ENCODE results near the gene DLG4. TPM values are rescaled to one million over a fixed set of nuclear protein-coding genes. Genes with fewer than 3 reads are reported as not detected.

Gene DLG4
- 194 TPM for total RNA-seq

DNA sequence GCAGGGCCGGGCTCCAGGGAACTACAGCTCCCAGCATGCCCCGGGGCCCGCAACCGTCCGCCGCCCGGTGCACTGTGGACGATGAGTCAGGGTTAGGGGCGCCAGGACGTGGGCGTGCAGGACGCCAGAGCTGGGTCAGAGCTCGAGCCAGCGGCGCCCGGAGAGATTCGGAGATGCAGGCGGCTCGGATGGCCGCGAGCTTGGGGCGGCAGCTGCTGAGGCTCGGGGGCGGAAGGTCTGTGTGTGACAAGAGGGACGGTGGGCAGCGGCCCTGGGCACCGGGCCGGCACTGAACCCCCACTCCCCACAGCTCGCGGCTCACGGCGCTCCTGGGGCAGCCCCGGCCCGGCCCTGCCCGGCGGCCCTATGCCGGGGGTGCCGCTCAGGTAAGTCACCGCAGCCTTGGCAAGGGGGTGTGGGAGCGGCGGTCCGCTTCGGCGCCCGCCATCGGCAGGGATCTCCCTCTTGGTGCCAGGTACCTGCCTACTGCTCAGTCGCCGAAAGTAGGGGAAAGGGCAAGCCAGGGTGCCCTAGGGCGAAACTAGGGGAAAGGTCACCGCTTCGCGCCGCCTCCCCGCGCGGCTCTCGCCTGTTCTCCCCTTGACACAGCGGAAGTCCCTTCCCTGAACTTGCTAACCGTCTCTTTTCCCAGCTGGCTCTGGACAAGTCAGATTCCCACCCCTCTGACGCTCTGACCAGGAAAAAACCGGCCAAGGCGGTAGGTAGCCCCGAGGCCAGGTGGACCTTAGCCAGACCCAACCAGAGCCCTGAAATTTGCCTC is at the start of gene DLG4, which contains the start of gene ACADVL:
Gene DLG4, minus strand, starts transcription at position 25 of the 781 bp plus-strand sequence.
Gene ACADVL, plus strand, starts transcription at position 127 of the 781 bp plus-strand sequence. Its CDS starts 47 bp downstream, at position 174.

DNA sequence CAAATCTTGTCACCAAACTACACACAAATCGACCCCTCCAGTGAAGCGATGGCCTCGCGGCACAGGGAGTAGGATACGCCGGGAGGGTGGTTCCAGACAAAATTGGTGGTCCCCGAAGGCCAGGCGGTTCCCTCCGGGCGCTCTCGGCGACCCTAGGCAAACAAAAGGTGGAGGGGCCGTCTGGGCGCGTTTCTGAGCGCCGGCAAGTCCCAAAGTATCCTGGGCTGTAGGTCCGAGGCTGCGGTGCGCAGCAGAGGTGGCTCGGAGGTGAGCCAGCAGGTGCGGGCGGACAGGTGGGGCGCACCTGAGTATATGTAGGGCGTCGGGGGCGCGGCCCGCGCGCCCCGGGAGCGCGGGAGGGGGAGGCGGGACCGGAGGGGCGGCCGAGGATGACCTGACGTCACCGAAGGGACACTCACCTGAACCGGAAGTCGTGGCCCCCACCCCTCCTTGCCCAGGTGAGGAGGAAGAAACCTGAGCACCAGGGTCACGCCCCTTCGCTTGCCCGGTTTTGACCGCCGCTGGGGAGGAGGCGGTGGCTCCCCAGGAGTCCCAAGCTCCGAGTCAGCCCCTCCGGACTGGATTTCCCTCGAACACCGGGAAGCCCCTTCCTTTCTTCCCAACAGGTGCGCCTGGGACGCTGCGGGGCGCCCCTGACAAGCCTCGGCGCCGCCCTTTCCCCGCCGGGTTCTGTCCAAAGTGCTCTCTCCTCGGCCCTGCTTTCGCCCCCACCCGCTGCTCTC is 42.7 kb upstream of the DLG4 start, which contains the start of gene CLDN7:
Gene CLDN7, minus strand, starts transcription at position 287 of the 743 bp plus-strand sequence. CDS start 435 bp downstream, outside the sequence.

DNA sequence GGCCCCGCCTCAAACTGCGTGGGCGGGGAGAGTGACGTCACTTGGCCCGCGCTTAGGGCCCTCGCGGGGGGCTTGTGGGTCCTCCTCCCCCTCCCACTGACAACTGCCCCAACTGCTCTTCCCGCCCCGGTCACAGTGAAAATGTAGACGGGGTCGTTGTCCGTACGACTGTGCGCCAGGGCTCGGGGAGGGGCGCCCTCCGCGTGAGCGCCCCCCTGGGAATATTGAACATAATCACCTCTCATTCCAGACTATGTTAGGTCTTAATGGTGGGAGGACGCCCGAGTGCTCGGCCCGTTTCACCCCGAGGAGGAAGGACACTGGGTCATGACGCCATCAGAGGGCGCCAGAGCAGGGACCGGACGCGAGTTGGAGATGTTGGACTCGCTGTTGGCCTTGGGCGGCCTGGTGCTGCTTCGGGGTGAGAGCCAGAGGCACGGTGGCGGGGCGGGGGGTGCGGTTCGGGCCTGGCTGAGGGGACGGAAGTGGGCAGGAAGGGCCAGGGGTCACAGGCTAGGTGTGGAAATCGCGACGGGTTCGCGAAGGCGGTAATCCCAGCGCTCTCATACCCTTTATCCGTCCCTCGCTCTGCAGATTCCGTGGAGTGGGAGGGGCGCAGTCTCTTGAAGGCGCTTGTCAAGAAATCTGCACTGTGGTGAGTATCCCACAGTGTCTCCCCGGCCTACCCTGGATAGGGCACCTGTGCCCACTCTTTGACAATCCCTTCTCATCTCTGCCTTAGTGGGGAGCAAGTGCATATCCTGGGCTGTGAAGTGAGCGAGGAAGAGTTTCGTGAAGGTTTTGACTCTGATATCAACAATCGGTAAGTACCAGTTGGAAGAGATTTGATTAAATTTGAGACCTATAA is 32.8 kb upstream of the DLG4 start, which contains the start of gene ELP5:
Gene ELP5, plus strand, starts transcription at position 40 of the 868 bp plus-strand sequence. Its CDS starts 336 bp downstream, at position 376.

DNA sequence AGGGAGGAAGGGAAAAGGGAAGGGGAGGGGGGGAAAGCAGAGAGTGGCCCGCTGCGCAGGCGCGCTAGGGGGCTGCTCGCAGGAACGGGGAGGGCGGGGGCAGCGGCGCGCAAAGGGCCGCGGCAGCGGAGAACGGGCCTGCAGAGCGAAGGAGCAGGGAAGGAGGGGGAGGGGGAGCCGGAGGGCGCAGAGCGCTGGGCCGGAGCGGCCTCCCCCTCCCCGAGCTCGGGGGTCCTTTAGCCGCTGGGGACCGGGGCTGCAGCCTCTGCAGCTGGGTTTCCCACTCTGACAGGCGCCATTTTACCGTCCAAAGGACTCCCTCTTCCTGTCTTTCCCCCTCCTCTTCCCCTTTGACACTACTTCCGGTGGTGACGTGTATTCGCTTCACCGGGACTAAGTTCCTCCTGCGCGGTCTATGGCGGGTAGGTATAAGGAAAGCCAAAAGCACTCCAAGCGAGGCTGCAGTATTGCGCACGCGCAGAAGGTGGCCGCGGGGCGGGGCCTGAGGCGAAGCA is 32.1 kb upstream of the DLG4 start, which contains the start of gene CTDNEP1:
Gene CTDNEP1, minus strand, starts transcription at position 74 of the 515 bp plus-strand sequence. CDS start 438 bp downstream, outside the sequence.

DNA sequence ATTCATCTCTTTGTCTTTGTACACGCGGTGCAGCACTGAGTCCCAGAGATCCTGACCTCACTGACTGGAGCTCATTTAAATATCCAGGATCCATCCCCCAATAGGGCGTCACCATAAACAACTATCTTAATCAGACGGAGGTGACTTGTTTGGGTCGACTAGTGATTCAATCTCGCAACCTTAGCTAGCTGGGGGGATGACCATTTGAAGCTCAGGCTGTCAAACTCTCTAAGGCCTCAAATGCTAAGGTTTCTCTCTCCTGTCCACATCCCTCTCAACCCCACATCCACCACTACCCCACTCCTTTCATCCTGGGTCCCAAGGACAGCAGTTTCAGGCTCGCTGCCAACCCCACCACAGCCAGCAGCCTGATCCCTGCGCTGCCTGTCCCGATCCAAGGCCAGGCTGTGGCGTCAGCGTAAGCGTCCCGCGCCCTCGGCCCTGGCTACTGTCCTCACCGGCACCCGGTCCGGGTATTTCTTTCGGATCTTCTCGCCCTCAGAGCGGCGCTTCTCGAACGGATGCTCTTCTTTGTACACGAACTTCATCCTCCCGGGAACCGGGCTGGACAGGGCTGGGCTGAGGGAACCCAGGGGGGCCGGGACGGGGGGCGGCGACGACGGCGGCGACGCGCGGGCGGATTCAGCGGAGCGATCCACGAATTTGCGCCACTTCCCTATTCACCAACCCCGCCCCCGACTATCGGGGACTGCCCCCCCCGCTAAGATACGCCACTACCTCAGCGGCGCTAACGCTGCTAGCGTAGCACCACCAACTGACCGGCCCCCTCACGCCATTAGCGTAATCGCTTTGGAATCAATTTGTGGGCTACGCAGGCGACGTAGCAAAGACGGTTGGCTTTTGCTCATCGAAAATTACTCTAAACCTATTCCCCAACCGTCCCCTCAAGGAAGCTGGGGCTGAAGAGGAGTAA is 22.4 kb upstream of the DLG4 start, which contains the start of gene GABARAP:
Gene GABARAP, minus strand, starts transcription at position 667 of the 934 bp plus-strand sequence. Its CDS starts 119 bp downstream, at position 548.

DNA sequence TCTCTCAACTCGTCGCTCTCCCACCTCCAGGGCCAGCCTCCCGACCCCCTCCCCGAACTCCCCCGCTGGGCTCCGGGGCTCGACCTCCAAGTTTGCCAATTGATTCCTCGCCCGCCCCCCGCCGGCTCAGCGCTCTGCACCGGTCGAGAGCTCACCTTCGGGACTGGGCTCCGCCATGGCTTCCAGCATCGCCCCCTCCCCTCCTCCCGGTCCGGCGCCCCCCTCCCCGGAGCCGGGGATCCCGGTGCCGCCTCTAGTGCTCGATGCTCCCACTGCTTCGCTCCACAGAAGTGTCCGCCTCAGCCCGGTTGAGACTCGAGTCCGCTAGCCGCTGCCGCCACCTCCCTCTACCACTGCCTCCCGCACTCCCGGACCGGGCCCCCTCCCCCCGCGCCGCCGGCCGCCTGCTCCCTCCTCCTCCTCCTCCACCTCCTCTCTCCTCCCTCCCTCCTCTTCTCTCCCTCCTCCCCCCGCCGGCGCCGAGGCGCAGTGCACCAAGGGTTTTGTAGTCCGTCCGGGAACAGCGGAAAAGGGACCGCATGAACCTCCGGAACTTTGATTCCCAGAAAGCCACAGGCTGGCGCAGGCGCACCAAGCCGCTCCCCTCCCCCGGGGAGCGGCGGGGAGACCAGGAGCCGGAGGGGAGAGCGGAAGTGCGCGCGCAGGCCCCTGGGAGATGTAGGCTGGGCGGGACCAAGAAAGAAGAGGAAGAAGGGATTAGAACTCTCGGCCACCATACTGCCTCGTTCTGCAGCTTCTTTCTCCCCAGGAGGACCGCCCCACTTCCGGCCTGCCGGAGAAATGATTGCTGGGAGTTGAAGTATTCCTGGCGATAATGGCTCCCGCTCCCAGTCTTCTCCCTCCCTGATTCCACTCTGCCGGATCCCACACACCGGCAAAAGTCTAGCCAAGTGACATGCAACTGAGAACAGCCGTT is 19.7 kb upstream of the DLG4 start, which contains the start of gene PHF23:
Gene PHF23, minus strand, starts transcription at position 367 of the 937 bp plus-strand sequence. Its CDS starts 178 bp downstream, at position 189.

DNA sequence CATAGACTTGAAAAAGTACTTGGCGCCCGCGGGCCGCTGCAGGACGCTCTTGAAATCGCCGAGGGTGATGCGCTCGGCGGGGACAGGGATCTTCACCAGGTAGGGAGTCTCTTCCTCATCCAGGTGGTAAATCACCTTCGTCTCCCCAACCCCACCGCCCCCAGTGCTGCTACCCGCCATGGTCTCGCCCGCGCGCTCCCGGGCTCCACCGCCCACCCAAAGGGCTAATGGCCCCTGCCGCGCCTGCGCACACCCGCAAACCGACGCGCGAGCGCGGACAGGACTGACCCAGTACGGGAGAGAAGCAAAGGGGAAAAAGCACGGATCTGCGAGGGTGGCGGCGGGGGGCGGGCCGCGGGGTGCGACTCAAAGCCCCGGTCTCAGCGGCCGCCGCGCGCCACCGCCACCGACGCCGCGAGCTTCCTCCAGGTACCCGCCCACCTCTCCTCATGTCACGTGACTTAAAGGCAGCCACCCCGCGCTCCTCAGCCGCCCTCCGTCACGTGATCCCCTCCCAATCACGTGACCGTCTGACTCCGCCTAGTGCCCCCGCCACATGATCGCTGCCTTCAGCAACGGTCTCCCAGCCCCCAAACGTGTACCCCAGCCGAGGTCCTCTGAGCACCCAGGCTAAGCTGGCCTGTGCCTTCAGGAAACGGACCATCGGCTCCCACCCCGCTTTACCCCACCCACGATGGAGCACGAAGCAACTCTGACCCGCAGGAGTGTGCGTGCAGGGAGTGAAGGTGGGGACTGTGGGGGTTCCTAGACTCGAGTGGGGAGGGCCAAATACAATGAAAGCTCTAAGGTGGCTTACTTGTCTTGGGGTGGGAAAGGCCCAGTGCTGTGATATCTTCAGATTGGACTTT is 14.7 kb upstream of the DLG4 start, which contains the start of gene DVL2:
Gene DVL2, minus strand, starts transcription at position 435 of the 869 bp plus-strand sequence. Its CDS starts 255 bp downstream, at position 180.

DNA sequence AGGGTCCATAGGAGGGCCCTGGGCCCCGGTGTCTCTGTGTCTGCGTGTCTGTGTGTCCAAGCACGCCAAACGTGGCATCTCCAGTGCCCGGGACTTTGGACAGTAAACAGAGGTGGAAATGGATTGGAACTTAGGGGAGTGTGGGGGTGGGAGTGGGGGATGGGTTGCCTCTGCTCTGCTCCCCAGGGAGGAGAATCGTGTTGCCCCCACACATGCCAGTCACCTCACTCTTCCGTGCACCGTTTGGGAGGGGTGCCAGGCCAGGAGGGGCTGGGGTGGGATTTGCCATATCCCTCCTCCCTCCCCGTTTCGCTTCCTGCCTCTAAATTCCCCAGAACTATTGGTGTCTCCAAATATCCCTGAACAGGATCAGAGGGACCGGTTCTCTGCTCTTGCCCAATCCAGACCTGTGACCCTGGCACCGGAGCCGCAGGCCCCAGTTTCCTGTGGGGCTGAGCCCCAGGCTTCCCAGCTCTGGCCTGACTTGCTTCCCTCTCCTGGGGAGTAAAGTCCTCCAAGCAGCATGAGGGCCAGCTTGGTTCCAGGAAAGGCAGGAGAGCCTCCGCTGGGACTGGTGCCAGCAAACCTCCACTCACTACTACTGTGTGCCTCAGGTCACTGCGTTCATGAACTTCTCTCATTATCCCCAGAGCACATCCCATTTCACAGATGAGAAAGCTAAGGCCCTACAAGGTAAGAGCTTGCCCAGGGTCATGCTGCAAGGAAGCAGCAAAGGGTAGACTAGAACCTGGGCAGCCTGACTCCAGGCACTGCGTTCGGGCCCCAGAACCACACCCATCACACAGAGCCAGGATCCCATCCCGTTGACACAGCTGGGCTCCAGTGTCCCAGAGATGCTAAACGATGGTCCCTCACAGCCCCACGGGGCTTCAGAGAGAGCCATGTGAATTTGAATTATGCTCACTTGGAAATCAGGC is 40.0 kb downstream of the DLG4 start, which contains the start of gene ASGR1:
Gene ASGR1, minus strand, starts transcription at position 54 of the 938 bp plus-strand sequence. CDS start 807 bp downstream, outside the sequence.

Other genes with a start within 250 kb of the DLG4 start
- 0.60 TPM for gene ALOX12, start 223.8 kb downstream of the DLG4 start, total RNA-seq
- gene RNASEK, start 207.2 kb downstream of the DLG4 start, total RNA-seq = 45.5 TPM
- 5.4 TPM for gene BCL6B, start 196.8 kb downstream of the DLG4 start, total RNA-seq
- 0.44 TPM for gene SLC16A13, start 183.8 kb downstream of the DLG4 start, total RNA-seq
- 0.44 TPM for gene SLC16A11, start 175.7 kb downstream of the DLG4 start, total RNA-seq
- gene CLEC10A, start 139.6 kb downstream of the DLG4 start, total RNA-seq = 3.3 TPM
- 0.33 TPM for gene ASGR2, start 105.0 kb downstream of the DLG4 start, total RNA-seq
- 5.7 TPM for gene ASGR1, start 40.5 kb downstream of the DLG4 start, total RNA-seq
- 281 TPM for gene ACADVL, start 102 bp upstream of the DLG4 start, total RNA-seq
- 103 TPM for gene DVL2, start 14.7 kb upstream of the DLG4 start, total RNA-seq
- gene PHF23, start 19.6 kb upstream of the DLG4 start, total RNA-seq = 27.5 TPM
- 310 TPM for gene GABARAP, start 22.6 kb upstream of the DLG4 start, total RNA-seq
- gene CTDNEP1, start 31.9 kb upstream of the DLG4 start, total RNA-seq = 74.5 TPM
- 39.5 TPM for gene ELP5, start 32.4 kb upstream of the DLG4 start, total RNA-seq
- 14.3 TPM for gene CLDN7, start 42.6 kb upstream of the DLG4 start, total RNA-seq
- 5.4 TPM for gene SLC2A4, start 61.9 kb upstream of the DLG4 start, total RNA-seq
- gene YBX2, start 74.8 kb upstream of the DLG4 start, total RNA-seq = 1.3 TPM
- 138 TPM for gene EIF5A, start 87.8 kb upstream of the DLG4 start, total RNA-seq
- gene GPS2, start 95.5 kb upstream of the DLG4 start, total RNA-seq = 43.4 TPM
- 38.8 TPM for gene NEURL4, start 109.5 kb upstream of the DLG4 start, total RNA-seq
- gene ACAP1, start 116.7 kb upstream of the DLG4 start, total RNA-seq = 6.2 TPM
- gene KCTD11, start 132.3 kb upstream of the DLG4 start, total RNA-seq = 4.5 TPM
- gene TMEM95, start 135.3 kb upstream of the DLG4 start, total RNA-seq = not detected
- gene TNK1, start 161.3 kb upstream of the DLG4 start, total RNA-seq = 2.4 TPM
- gene PLSCR3, start 174.7 kb upstream of the DLG4 start, total RNA-seq = 12.8 TPM
- gene TMEM256, start 184.3 kb upstream of the DLG4 start, total RNA-seq = 27.9 TPM
- gene NLGN2, start 188.0 kb upstream of the DLG4 start, total RNA-seq = 36.2 TPM
- not detected for gene SPEM1, start 200.5 kb upstream of the DLG4 start, total RNA-seq
- not detected for gene SPEM2, start 205.8 kb upstream of the DLG4 start, total RNA-seq
- gene SPEM3, start 209.0 kb upstream of the DLG4 start, total RNA-seq = not detected
- gene TMEM102, start 215.6 kb upstream of the DLG4 start, total RNA-seq = 1.0 TPM
- gene FGF11, start 219.7 kb upstream of the DLG4 start, total RNA-seq = 7.1 TPM
- gene CHRNB1, start 225.2 kb upstream of the DLG4 start, total RNA-seq = 17.8 TPM

Data from camera-type eye (tissue), 1 donor.